GM21381 (cell line): ENCODE measurements around the gene NEUROG1.
A peak's percentile ranks its signal among the peaks of the same experiment; 100 is the strongest.

ENCODE experiments used
- ATAC-seq: cut with Tn5 transposase; IDR thresholded peaks from one replicate; pipeline ENCODE4 v1.9.1; 2021; ENCODE audit warnings: mild to moderate bottlenecking, moderate library complexity; ENCODE audit not compliant: unreplicated experiment

The NEUROG1 gene

GRCh38 chr5:135565266-135565665 is 29.5 kb upstream of the NEUROG1 start:
- ATAC-seq, result no peak

- no peak for ATAC-seq
Observed at GRCh38 chr5:135564331-135564730, 28.6 kb upstream of the NEUROG1 start.

GRCh38 chr5:135561266-135561665 is 25.5 kb upstream of the NEUROG1 start:
- no peak for ATAC-seq

- peak; percentile 84 for ATAC-seq
Observed at GRCh38 chr5:135560858-135561257, 25.1 kb upstream of the NEUROG1 start.

- no peak for ATAC-seq
Observed at GRCh38 chr5:135559354-135559753, 23.6 kb upstream of the NEUROG1 start.

- ATAC-seq, result no peak
Observed at GRCh38 chr5:135557076-135557838, 21.5 kb upstream of the NEUROG1 start.

GRCh38 chr5:135556620-135557019 is 20.9 kb upstream of the NEUROG1 start:
- no peak for ATAC-seq

- ATAC-seq, result no peak
Observed at GRCh38 chr5:135555530-135555929, 19.8 kb upstream of the NEUROG1 start.

GRCh38 chr5:135553688-135554462 is 18.1 kb upstream of the NEUROG1 start:
- no peak for ATAC-seq

- no peak for ATAC-seq
Observed at GRCh38 chr5:135551593-135552447, 16.1 kb upstream of the NEUROG1 start.

GRCh38 chr5:135549413-135549812 is 13.6 kb upstream of the NEUROG1 start:
- no peak for ATAC-seq

- no peak for ATAC-seq
Observed at GRCh38 chr5:135547590-135548254, 12.0 kb upstream of the NEUROG1 start.

- no peak for ATAC-seq
Observed at GRCh38 chr5:135546912-135547311, 11.1 kb upstream of the NEUROG1 start.

- no peak for ATAC-seq
Observed at GRCh38 chr5:135546101-135546500, 10.3 kb upstream of the NEUROG1 start.

GRCh38 chr5:135545099-135545498 is 9.3 kb upstream of the NEUROG1 start:
- no peak for ATAC-seq

GRCh38 chr5:135543485-135544304 is 7.9 kb upstream of the NEUROG1 start:
- ATAC-seq, result no peak

GRCh38 chr5:135543001-135543484 is 7.3 kb upstream of the NEUROG1 start:
- ATAC-seq, result no peak

- no peak for ATAC-seq
Observed at GRCh38 chr5:135541807-135542502, 6.2 kb upstream of the NEUROG1 start.

GRCh38 chr5:135539430-135540005 is 3.8 kb upstream of the NEUROG1 start:
- ATAC-seq, result no peak
